Panc1 (cell line): ENCODE measurements around the gene UBE3B. TPM values are rescaled to one million over a fixed set of nuclear protein-coding genes. Genes with fewer than 3 reads are reported as not detected.

Experiments
- ATAC-seq: fragments of 200-7000 bp; cut with Tn5 transposase; 2 replicates; pipeline ENCODE4 v1.9.1; 2020; ENCODE audit warnings: mild to moderate bottlenecking, moderate library complexity
- BruUV-seq: library from RNA; stranded (reverse); fragments of 400-500 nt; replicated peaks from 2 replicates; lab custom pipeline; 2021; lab: Mats Ljungman, UMichigan
- CTCF ChIA-PET: fragments of 300-600 bp; sonication (Branson Sonifier 250); formaldehyde crosslinking; loops from one replicate; lab custom pipeline; 2022; ENCODE audit warnings: antibody characterized with exemption; lab: Charles Lee
- POLR2A ChIA-PET: fragments of 300-600 bp; sonication (Branson Sonifier 250); formaldehyde crosslinking; loops from one replicate; lab custom pipeline; 2022; ENCODE audit warnings: antibody characterized with exemption; lab: Charles Lee
- DNase-seq: peaks from one replicate; pipeline ENCODE4 v3.0.0-alpha.2; 2010; ENCODE audit warnings: low read depth, low spot score
- H3K27ac ChIP-seq: 2 replicates; pipeline ENCODE4 v1.5.1; 2011; ENCODE audit warnings: mild to moderate bottlenecking, low read length, inconsistent platforms
- H3K27me3 ChIP-seq: fragments of 200-500 bp; sonication (Bioruptor generic); 2 replicates; pipeline ENCODE4 v1.6.0; 2014; ENCODE audit warnings: low read length, inconsistent platforms; ENCODE audit not compliant: control insufficient read depth, insufficient read depth
- H3K36me3 ChIP-seq: fragments of 200-500 bp; sonication (Bioruptor generic); 2 replicates; pipeline ENCODE4 v1.5.1; 2014; ENCODE audit warnings: inconsistent platforms, mild to moderate bottlenecking, low read length, moderate library complexity; ENCODE audit not compliant: control insufficient read depth, insufficient read depth
- H3K4me1 ChIP-seq: 2 replicates; pipeline ENCODE4 v1.5.1; 2011; ENCODE audit warnings: inconsistent platforms, mild to moderate bottlenecking, low read length, moderate library complexity; ENCODE audit not compliant: control insufficient read depth, insufficient read depth
- H3K4me3 ChIP-seq, 2 experiments: 2 replicates each; pipeline ENCODE4 v1.5.1; 2011 to 2012; ENCODE audit warnings: low read depth in 2 of 2, low read length in 2 of 2, mild to moderate bottlenecking in 2 of 2, inconsistent platforms in 1 of 2, moderate library complexity in 1 of 2
- H3K9me3 ChIP-seq: fragments of 200-500 bp; sonication (Bioruptor generic); 2 replicates; pipeline ENCODE4 v1.5.1; 2014; ENCODE audit warnings: low read depth, mild to moderate bottlenecking, inconsistent platforms, low read length, moderate library complexity; ENCODE audit not compliant: control insufficient read depth, insufficient read depth
- CTCF ChIP-seq: fragments of 450-650 bp; IDR thresholded peaks from 2 replicates; pipeline ENCODE4 v1.5.1; 2017; ENCODE audit warnings: mild to moderate bottlenecking
- POLR2AphosphoS5 ChIP-seq: IDR thresholded peaks from 2 replicates; pipeline ENCODE4 v1.6.1; 2012; ENCODE audit warnings: mild to moderate bottlenecking, low read depth, low read length, moderate library complexity
- REST ChIP-seq, 2 experiments: IDR thresholded peaks; 2 replicates each; pipeline ENCODE4 v1.6.1; 2011 to 2012; ENCODE audit warnings: low read depth in 2 of 2, control low read depth in 1 of 2, low read length in 1 of 2, mild to moderate bottlenecking in 1 of 2, moderate library complexity in 1 of 2; ENCODE audit not compliant: insufficient read depth in 1 of 2
- SIN3A ChIP-seq: IDR thresholded peaks from 2 replicates; pipeline ENCODE4 v1.6.1; 2012; ENCODE audit warnings: low read depth, mild to moderate bottlenecking, low read length, moderate library complexity, borderline replicate concordance; ENCODE audit not compliant: insufficient read depth
- TCF7L2 ChIP-seq: IDR thresholded peaks from 2 replicates; pipeline ENCODE4 v1.6.1; 2011; ENCODE audit warnings: mild to moderate bottlenecking, low read depth, low read length, inconsistent platforms
- in situ Hi-C: cut with HindIII; loops from 2 replicates; pipeline ENCODE4 v1.10.0; 2016; ENCODE audit warnings: low sequenced_read_pairs, low pct_unique_long_range_greater_than_20kb
- intact Hi-C: fragments of 100-400 bp; cut with micrococcal nuclease; formaldehyde crosslinking; loops from one replicate; pipeline ENCODE4 v1.10.0; 2022; ENCODE audit not compliant: unreplicated experiment
- total RNA-seq: library from RNA; stranded (reverse); gene quantifications from one replicate; pipeline ENCODE4 v1.2.1, GENCODE V29; 2021; ENCODE audit not compliant: unreplicated experiment

UBE3B gene
- total RNA-seq, 1 experiment from 2014 or later = 38.9 TPM

GRCh38 chr12:109532721-109533486 lies 55.5 kb downstream of the UBE3B start:
- ChIA-PET CTCF (no interaction called here), POLR2A (no interaction called here)
- Histone ChIP-seq H3K9me3 (no peaks in the 10 kb centered on the region), H3K4me1 (no peaks in the 10 kb centered on the region), H3K36me3 (no peaks in the 10 kb centered on the region), H3K4me3 (no peak overlapping the region), H3K27me3 (no peaks in the 10 kb centered on the region), H3K27ac (no peak overlapping the region)
- in situ Hi-C loops = no loop called here
- BruUV-seq = no TSS peak
- DNase-seq (no peak), ATAC-seq (no peak)
- TF ChIP-seq POLR2AphosphoS5 (no peak), CTCF (no peak), TCF7L2 (no peak), REST (IDR thresholded peaks at IDR 0.05; ENCODE audit: insufficient read depth in 1 of 2, low read depth in 2 of 2, low read length in 1 of 2) (no peak), SIN3A (no peak)
- intact Hi-C loops = no loop called here

- H3K36me3 ChIP-seq = no peaks in the 10 kb centered on the region
- TF ChIP-seq REST (IDR thresholded peaks at IDR 0.05; ENCODE audit: insufficient read depth in 1 of 2, low read depth in 2 of 2, low read length in 1 of 2) (no peak), TCF7L2 (no peak), POLR2AphosphoS5 (no peak)
- ChIA-PET POLR2A (no interaction called here), CTCF (no interaction called here)
- H3K4me3 ChIP-seq = no peak overlapping the region
- ATAC-seq (no peak), DNase-seq (no peak)
- no peaks in the 10 kb centered on the region for H3K4me1 ChIP-seq
- H3K9me3 ChIP-seq = no peaks in the 10 kb centered on the region
- no peak overlapping the region for H3K27ac ChIP-seq
- no TSS peak for BruUV-seq
- intact Hi-C loops (no loop called here), in situ Hi-C loops (no loop called here)
- no peaks in the 10 kb centered on the region for H3K27me3 ChIP-seq
Observed at GRCh38 chr12:109533487-109533740, 56.0 kb downstream of the UBE3B start.
